ENCODE measurements around the gene IL11RA. TPM values are rescaled to one million over a fixed set of nuclear protein-coding genes. Genes with fewer than 3 reads are reported as not detected.

IL11RA gene
- total and polyA plus RNA-seq, 10 of the 15 experiments (the other 5 are each of a cell fraction or from before 2014, with no cell fraction given), result 0.32 to 5.8 (median 2.2) TPM

GRCh38 chr9:34658461-34658860 is 6.5 kb downstream of the IL11RA start:
- ATAC-seq, result no peak
- intact Hi-C loops (cut with micrococcal nuclease; ENCODE audit: unreplicated experiment), result no loop called here
- BruUV-seq (replicated peaks), result no TSS peak
- no peak overlapping the region for H3K27ac ChIP-seq (ENCODE audit: control insufficient read depth, insufficient read depth)
- WGBS (ENCODE audit: insufficient coverage, insufficient replicate concordance, low lambda C conversion rate, missing lambda C conversion rate), result 68% methylated on average over 14 of the region's 14 CpGs
- no peaks in the 10 kb centered on the region for H3K27me3 ChIP-seq (replicated peaks in 1 of 2; ENCODE audit: control insufficient read depth in 2 of 2, insufficient read depth in 2 of 2, low read length in 1 of 2)
- no peak for FAIRE-seq
- no peak overlapping the region for H3K4me2 ChIP-seq (ENCODE audit: control insufficient read depth, insufficient read depth)
- ChIA-PET RAD21 (ENCODE audit: unreplicated experiment) (no interaction called here), POLR2A (no interaction called here), CTCF (no interaction called here), SMC1A (ENCODE audit: uncharacterized antibody, unreplicated experiment) (no interaction called here)
- no peaks in the 10 kb centered on the region for H3K79me2 ChIP-seq (ENCODE audit: control insufficient read depth, insufficient read depth, low read length)
- no peak for DNase-seq (ENCODE audit: low read depth, low spot score)
- TF ChIP-seq MEF2A (IDR thresholded peaks at IDR 0.05; ENCODE audit: insufficient read depth, low read depth, low read length) (no peak), HCFC1 (IDR thresholded peaks at IDR 0.05; ENCODE audit: low read length) (no peak), HDAC6 (IDR thresholded peaks at IDR 0.05; ENCODE audit: unreplicated experiment) (no peak), CBX5 (IDR thresholded peaks at IDR 0.05; ENCODE audit: low read depth) (no peak), BCL11A (IDR thresholded peaks at IDR 0.05; ENCODE audit: low read depth, low read length) (no peak), ZBTB4 (CRISPR knock-in tag; IDR thresholded peaks at IDR 0.05) (no peak), ZSCAN29 (IDR thresholded peaks at IDR 0.05) (no peak), ATF2 (IDR thresholded peaks at IDR 0.05; ENCODE audit: low read length) (no peak), NFYA (IDR thresholded peaks at IDR 0.05; ENCODE audit: borderline replicate concordance, low read depth, low read length) (no peak), RELB (IDR thresholded peaks at IDR 0.05; ENCODE audit: low read depth) (no peak), TCF7 (IDR thresholded peaks at IDR 0.05; ENCODE audit: borderline replicate concordance) (no peak), TCF12 (IDR thresholded peaks at IDR 0.05; ENCODE audit: low read depth, low read length) (no peak), STAT1 (conservative IDR thresholded peaks at IDR 0.05) (no peak), SUZ12 (IDR thresholded peaks at IDR 0.05; ENCODE audit: unreplicated experiment) (no peak), NR2C1 (IDR thresholded peaks at IDR 0.05) (no peak), HDAC2 (IDR thresholded peaks at IDR 0.05) (no peak), BMI1 (IDR thresholded peaks at IDR 0.05; ENCODE audit: borderline replicate concordance) (no peak)
- H3K4me1 ChIP-seq (ENCODE audit: control insufficient read depth, insufficient read depth, low read length), result peaks cover 4% of the 10 kb centered on the region; the same call in 1 of the 2 replicates
- H3K36me3 ChIP-seq (ENCODE audit: control insufficient read depth in 2 of 2, insufficient read depth in 2 of 2, low read length in 1 of 2), result no peaks in the 10 kb centered on the region
- H4K20me1 ChIP-seq (ENCODE audit: control insufficient read depth, insufficient read depth), result no peaks in the 10 kb centered on the region
- no peak overlapping the region for H3K4me3 ChIP-seq
- no peaks in the 10 kb centered on the region for H3K9me3 ChIP-seq (replicated peaks; ENCODE audit: control insufficient read depth, insufficient read depth, low read length)
- H2AFZ ChIP-seq (ENCODE audit: control insufficient read depth, low read depth, low read length), result no peak overlapping the region
- in situ Hi-C loops (cut with MboI), result no loop called here
- H3K9ac ChIP-seq (ENCODE audit: control insufficient read depth, insufficient read depth, low read length), result no peak overlapping the region
